Measurements from ENCODE around the gene RETN. TPM values are rescaled to one million over a fixed set of nuclear protein-coding genes. Genes with fewer than 3 reads are reported as not detected.
A peak's percentile ranks its signal among the peaks of the same experiment; 100 is the strongest.

The RETN gene
- total RNA-seq, 2 experiments from 2014 or later: not detected

GRCh38 chr19:7635670-7636069 lies 33.2 kb upstream of the RETN start:
- POLR2A ChIA-PET: no interaction called here
- no peak overlapping the region for H2AFZ ChIP-seq (ENCODE audit: low read length)
- no peak for TF ChIP-seq CTCF (conservative IDR thresholded peaks at IDR 0.05; ENCODE audit: low read length)
- TF ChIP-seq EZH2phosphoT487 (IDR thresholded peaks at IDR 0.05; ENCODE audit: borderline replicate concordance, low read depth, low read length): no peak
- H3K9me3 ChIP-seq (ENCODE audit: low read length): no peaks in the 10 kb centered on the region
- BruUV-seq (replicated peaks): no TSS peak
- H4K20me1 ChIP-seq (ENCODE audit: insufficient read depth, low read length): no peaks in the 10 kb centered on the region
- peaks cover 1% of the 10 kb centered on the region; the same call in 1 of the 2 replicates for H3K79me2 ChIP-seq (ENCODE audit: insufficient read depth, low read depth, low read length)
- CTCF ChIA-PET (ENCODE audit: unreplicated experiment): no interaction called here
- no peak overlapping the region for H3K4me2 ChIP-seq (ENCODE audit: low read length)
- H3K36me3 ChIP-seq (ENCODE audit: insufficient read depth, low read length): peaks cover 9% of the 10 kb centered on the region; the same call in 1 of the 2 replicates
- intact Hi-C loops (cut with micrococcal nuclease; ENCODE audit: unreplicated experiment): no loop called here
- no peaks in the 10 kb centered on the region for H3K9me2 ChIP-seq (ENCODE audit: insufficient read depth, low read length)
- H3K27ac ChIP-seq (ENCODE audit: low read depth, low read length, poor library complexity, severe bottlenecking): no peak overlapping the region
- peaks cover 17% of the 10 kb centered on the region for H3K4me1 ChIP-seq (ENCODE audit: insufficient read depth, low read length, poor library complexity, severe bottlenecking)
- H3K4me3 ChIP-seq (ENCODE audit: low read depth, low read length, poor library complexity, severe bottlenecking): no peak overlapping the region
- no peak for DNase-seq (ENCODE audit: low spot score)

GRCh38 chr19:7636317-7636690 lies 32.5 kb upstream of the RETN start:
- ChIA-PET CTCF (ENCODE audit: unreplicated experiment) (no interaction called here), POLR2A (no interaction called here)
- Histone ChIP-seq H3K79me2 (ENCODE audit: insufficient read depth, low read depth, low read length) (no peaks in the 10 kb centered on the region; the same call in 1 of the 2 replicates), H3K9me3 (ENCODE audit: low read length) (no peaks in the 10 kb centered on the region), H4K20me1 (ENCODE audit: insufficient read depth, low read length) (no peaks in the 10 kb centered on the region), H3K4me3 (ENCODE audit: low read depth, low read length, poor library complexity, severe bottlenecking) (peak overlapping the region; percentile 98), H3K36me3 (ENCODE audit: insufficient read depth, low read length) (peaks cover 9% of the 10 kb centered on the region; the same call in 1 of the 2 replicates), H3K4me2 (ENCODE audit: low read length) (peak overlapping the region; percentile 51), H3K4me1 (ENCODE audit: insufficient read depth, low read length, poor library complexity, severe bottlenecking) (peaks cover 15% of the 10 kb centered on the region), H3K27ac (ENCODE audit: low read depth, low read length, poor library complexity, severe bottlenecking) (no peak overlapping the region), H3K9me2 (ENCODE audit: insufficient read depth, low read length) (no peaks in the 10 kb centered on the region), H2AFZ (ENCODE audit: low read length) (peak overlapping the region; percentile 45; the same call in 1 of the 2 replicates)
- intact Hi-C loops (cut with micrococcal nuclease; ENCODE audit: unreplicated experiment): no loop called here
- TF ChIP-seq CTCF (conservative IDR thresholded peaks at IDR 0.05; ENCODE audit: low read length) (no peak), EZH2phosphoT487 (IDR thresholded peaks at IDR 0.05; ENCODE audit: borderline replicate concordance, low read depth, low read length) (no peak)
- no peak for DNase-seq (ENCODE audit: low spot score)
- BruUV-seq (replicated peaks): no TSS peak

DNA sequence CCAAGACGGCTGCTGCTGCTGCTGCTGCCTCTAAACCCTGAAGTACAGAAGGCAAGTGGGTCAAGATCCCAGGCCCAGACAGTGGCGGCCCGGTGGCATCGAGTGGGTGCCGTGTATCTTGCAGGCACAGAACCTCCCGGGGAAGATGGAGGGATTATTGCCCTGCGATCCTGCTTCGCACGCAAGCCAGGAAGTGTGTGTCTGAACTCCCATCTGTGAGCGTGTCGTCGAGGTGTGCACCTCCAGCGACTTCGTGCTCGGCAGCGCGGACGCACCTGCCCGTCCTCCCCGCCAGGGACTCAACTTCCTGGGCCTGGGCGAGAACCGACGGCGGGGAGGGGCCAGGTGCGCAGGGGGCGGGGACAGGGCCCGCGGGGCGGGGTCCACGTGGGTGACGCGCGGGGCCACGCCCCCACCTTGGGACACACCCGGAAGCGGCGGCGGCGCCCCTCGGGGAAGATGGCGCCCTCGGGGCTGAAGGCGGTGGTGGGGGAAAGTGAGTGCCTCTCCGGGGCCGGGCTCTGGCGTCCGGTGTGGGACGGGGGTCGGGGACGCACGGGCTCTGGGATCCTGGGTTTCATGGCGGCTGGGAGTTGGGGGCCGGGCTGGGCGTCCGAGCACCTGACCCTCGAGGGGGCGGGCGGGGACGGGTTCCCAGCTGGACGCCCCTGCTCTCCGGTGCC lies 32.0 kb upstream of the RETN start, which contains the start of gene STXBP2:
Gene STXBP2 (plus strand): TSS at position 420 of the 683 bp plus-strand sequence. CDS start 40 bp downstream, at position 460.
- H3K4me2 ChIP-seq (ENCODE audit: low read length): peak within 1 kb of the TSS; percentile 91
- no TSS peak for BruUV-seq (replicated peaks)
- CTCF ChIA-PET (ENCODE audit: unreplicated experiment): no interaction called here
- H3K9me3 ChIP-seq (ENCODE audit: low read length): no peaks in the 10 kb centered on the region
- peaks cover 15% of the 10 kb centered on the region for H3K4me1 ChIP-seq (ENCODE audit: insufficient read depth, low read length, poor library complexity, severe bottlenecking)
- H3K36me3 ChIP-seq (ENCODE audit: insufficient read depth, low read length): peaks cover 9% of the 10 kb centered on the region; the same call in 1 of the 2 replicates
- intact Hi-C loops (cut with micrococcal nuclease; ENCODE audit: unreplicated experiment): no loop called here
- POLR2A ChIA-PET: no interaction called here
- no peaks in the 10 kb centered on the region; the same call in 1 of the 2 replicates for H3K79me2 ChIP-seq (ENCODE audit: insufficient read depth, low read depth, low read length)
- H3K4me3 ChIP-seq (ENCODE audit: low read depth, low read length, poor library complexity, severe bottlenecking): peak within 1 kb of the TSS; percentile 98
- no peaks in the 10 kb centered on the region for H3K9me2 ChIP-seq (ENCODE audit: insufficient read depth, low read length)
- no peak within 1 kb of the TSS for H3K27ac ChIP-seq (ENCODE audit: low read depth, low read length, poor library complexity, severe bottlenecking)
- H4K20me1 ChIP-seq (ENCODE audit: insufficient read depth, low read length): no peaks in the 10 kb centered on the region
- peak within 1 kb of the TSS; percentile 45; the same call in 1 of the 2 replicates for H2AFZ ChIP-seq (ENCODE audit: low read length)
- peak; percentile 91 for DNase-seq (ENCODE audit: low spot score)
- TF ChIP-seq EZH2phosphoT487 (IDR thresholded peaks at IDR 0.05; ENCODE audit: borderline replicate concordance, low read depth, low read length) (no peak), CTCF (conservative IDR thresholded peaks at IDR 0.05; ENCODE audit: low read length) (no peak)

Measured in OCI-LY7 (cell line).